Esophagus (tissue), 2 donors: ENCODE data around the gene KRT6A. TPM values are rescaled to one million over a fixed set of nuclear protein-coding genes. Genes with fewer than 3 reads are reported as not detected.
"Not testable (repeated sequence)": the region's sequence is repeated elsewhere in the genome, so short reads cannot be mapped to it uniquely, and the experiment has no call there.

Experiments used
- H3K27ac ChIP-seq, 2 donors: one replicate each; pipeline ENCODE4 v1.5.1; 2013; ENCODE audit warnings: low read depth in 2 of 2, mild to moderate bottlenecking in 2 of 2, inconsistent platforms in 1 of 2, low read length in 1 of 2, moderate library complexity in 1 of 2
- H3K27me3 ChIP-seq, 2 donors: one replicate each; pipeline ENCODE4 v1.6.1; 2013; ENCODE audit warnings: low read length in 2 of 2, control low read depth in 1 of 2, mild to moderate bottlenecking in 1 of 2; ENCODE audit not compliant: insufficient read depth in 2 of 2, control insufficient read depth in 1 of 2
- H3K36me3 ChIP-seq, 2 donors: one replicate each; pipeline ENCODE4 v1.6.1; 2013; ENCODE audit warnings: low read length in 1 of 2; ENCODE audit not compliant: control insufficient read depth in 2 of 2, insufficient read depth in 2 of 2
- H3K4me1 ChIP-seq, 2 donors: one replicate each; pipeline ENCODE4 v1.6.1; 2013; ENCODE audit warnings: low read length in 1 of 2; ENCODE audit not compliant: control insufficient read depth in 2 of 2, insufficient read depth in 2 of 2
- H3K4me3 ChIP-seq, 2 donors: one replicate each; pipeline ENCODE4 v1.5.1; 2013; ENCODE audit warnings: low read length in 2 of 2, mild to moderate bottlenecking in 2 of 2, low read depth in 1 of 2, moderate library complexity in 1 of 2
- H3K9me3 ChIP-seq, 2 donors: one replicate each; pipeline ENCODE4 v1.6.1; 2013; ENCODE audit warnings: mild to moderate bottlenecking in 2 of 2, low read depth in 1 of 2, low read length in 1 of 2, moderate library complexity in 1 of 2; ENCODE audit not compliant: control insufficient read depth in 2 of 2, insufficient read depth in 1 of 2
- WGBS, 2 donors: extraction: QIAGEN DNeasy Blood & Tissue Kit; methylation state at CpG; one replicate each; pipeline ENCODE4 v1.1.7; 2013; 5-methylcytosine and 5-hydroxymethylcytosine counted together
- polyA plus RNA-seq, 2 donors: library from polyadenylated mRNA; stranded (reverse); fragments of 200-250 nt; gene quantifications; one replicate each; pipeline ENCODE4 v1.2.3, GENCODE V29; 2013
- donor health status: healthy with polysubstance abuse.
- donor health status: Bipolar disorder and iron deficiency.

Gene KRT6A
- polyA plus RNA-seq, 2 donors = 945 to 7,628 TPM

DNA sequence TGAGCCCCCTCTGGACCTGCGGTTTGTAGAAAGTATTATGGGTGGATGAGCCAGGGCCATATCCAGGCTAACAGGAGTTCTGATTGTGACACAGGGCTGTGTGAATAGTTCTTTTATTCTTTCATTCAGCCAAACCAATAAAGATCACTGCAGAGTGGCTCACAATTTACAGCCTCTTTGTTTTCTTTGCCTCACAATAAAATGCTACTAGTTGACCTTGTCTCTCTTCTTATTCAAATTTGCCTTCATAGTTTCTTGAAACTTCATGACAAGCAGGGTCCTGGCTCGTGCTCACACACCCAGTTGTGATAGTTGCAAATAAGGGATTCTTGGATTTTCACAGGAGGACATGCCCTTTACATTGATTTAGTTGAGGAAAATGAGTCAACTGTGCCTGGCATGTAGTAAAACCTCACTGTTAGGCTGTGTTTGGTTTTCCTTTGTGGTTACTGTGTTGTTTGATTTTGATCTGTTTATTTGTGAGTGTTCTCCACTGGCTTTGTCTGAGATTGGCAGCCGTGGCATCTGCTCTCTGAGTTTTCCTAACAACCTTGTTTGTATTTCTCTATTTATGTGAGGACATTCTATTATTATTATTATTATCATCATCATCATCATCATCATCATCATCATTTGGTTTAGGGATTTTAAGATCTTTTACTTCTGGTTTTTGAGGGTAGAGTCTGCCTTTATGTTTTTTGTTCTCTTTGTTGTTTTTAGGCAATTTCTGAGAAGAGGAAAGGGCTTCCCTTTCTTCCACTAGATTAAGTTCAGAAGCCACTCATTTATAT lies 38.5 kb downstream of the KRT6A start:
- Histone ChIP-seq H3K36me3 (no peaks in the 10 kb centered on the region), H3K27me3 (no peaks in the 10 kb centered on the region), H3K4me3 (no peak overlapping the region), H3K9me3 (no peaks in the 10 kb centered on the region), H3K27ac (no peak overlapping the region), H3K4me1 (no peaks in the 10 kb centered on the region)
- 57 to 61% methylated on average over 3 of the region's 3 CpGs for WGBS, 2 donors

DNA sequence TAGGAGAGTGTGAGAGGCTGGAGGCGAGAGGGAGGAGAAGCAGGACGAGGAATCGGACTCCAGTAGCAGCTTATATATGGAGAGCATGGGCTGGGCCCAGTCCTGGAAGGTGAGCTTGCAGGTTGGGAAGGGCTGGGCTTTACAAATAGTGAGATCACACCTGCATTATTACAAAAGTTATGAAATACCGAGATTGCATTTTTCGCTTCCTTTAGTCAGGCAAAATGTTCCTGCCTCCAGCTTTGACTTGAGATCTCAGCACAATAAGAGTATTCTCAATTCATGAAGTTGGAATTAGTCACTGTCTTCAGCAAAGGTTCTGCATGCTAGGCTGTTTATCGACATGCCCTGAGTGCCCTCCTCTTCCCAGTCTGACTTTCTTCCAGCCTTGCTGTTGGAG lies 41.0 kb downstream of the KRT6A start, which contains the start of gene KRT6B:
Gene KRT6B, minus strand, starts transcription at position 46 of the 400 bp plus-strand sequence. CDS start 68 bp downstream, outside the sequence.
- no peak within 1 kb of the TSS for H3K4me3 ChIP-seq
- peaks cover 0 to 5% of the 10 kb centered on the region in 2 donors for H3K36me3 ChIP-seq
- H3K27ac ChIP-seq = peak within 1 kb of the TSS; percentile 61 to 65
- 57 to 72% methylated on average over 6 of the region's 6 CpGs for WGBS, 2 donors
- no peaks in the 10 kb centered on the region for H3K9me3 ChIP-seq
- no peaks in the 10 kb centered on the region for H3K4me1 ChIP-seq
- H3K27me3 ChIP-seq = no peaks in the 10 kb centered on the region

DNA sequence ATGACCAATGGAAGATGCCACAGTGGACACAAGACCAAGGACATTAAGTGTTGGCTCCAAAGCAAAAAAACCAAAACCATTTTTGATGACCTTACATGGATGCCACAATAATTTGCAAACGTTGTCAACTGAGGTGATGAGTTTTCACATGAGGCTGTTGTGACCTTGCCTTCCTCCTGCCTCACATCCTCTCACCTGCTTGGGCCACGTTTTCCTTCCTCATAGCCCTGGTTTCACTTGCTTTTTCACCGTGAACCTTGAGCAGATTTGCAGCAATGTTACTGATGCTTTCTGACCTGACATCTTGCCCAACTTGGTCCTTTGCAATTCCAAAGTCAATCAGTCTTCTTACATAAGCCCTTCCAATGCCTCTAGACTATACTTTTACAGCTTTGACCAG lies 44.8 kb downstream of the KRT6A start:
- H3K36me3 ChIP-seq = peaks cover 0 to 5% of the 10 kb centered on the region in 2 donors
- H3K27me3 ChIP-seq = no peaks in the 10 kb centered on the region
- no peaks in the 10 kb centered on the region for H3K9me3 ChIP-seq
- H3K4me3 ChIP-seq = no peak overlapping the region
- H3K27ac ChIP-seq = no peak overlapping the region
- peaks cover 0 to 3% of the 10 kb centered on the region in 2 donors for H3K4me1 ChIP-seq
- WGBS, 2 donors = 54 to 63% methylated on average over 3 of the region's 3 CpGs

DNA sequence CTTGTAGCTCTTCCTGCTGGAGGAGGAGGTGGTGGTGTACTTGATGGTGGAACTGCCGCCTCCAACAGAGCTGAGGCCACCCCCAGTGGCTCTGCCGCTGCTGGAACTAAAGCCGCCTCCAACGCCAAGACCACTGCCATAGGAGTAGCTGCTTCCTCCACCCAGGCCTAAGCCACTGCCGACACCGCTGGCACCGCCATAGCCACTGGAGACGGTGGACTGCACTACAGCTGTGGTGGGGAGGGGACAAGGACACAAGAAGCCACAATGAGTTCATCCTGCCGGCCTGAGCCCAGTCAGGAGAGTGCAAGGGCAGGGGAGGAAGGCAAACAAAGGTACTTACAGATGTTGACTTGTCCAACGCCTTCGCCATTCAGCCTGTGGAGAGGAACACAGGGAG lies 45.9 kb downstream of the KRT6A start:
- H3K9me3 ChIP-seq, H3K36me3 ChIP-seq, H3K27me3 ChIP-seq, H3K27ac ChIP-seq, H3K4me3 ChIP-seq, H3K4me1 ChIP-seq: not testable (repeated sequence)
- WGBS, 2 donors = 91 to 93% methylated on average over 11 of the region's 11 CpGs

DNA sequence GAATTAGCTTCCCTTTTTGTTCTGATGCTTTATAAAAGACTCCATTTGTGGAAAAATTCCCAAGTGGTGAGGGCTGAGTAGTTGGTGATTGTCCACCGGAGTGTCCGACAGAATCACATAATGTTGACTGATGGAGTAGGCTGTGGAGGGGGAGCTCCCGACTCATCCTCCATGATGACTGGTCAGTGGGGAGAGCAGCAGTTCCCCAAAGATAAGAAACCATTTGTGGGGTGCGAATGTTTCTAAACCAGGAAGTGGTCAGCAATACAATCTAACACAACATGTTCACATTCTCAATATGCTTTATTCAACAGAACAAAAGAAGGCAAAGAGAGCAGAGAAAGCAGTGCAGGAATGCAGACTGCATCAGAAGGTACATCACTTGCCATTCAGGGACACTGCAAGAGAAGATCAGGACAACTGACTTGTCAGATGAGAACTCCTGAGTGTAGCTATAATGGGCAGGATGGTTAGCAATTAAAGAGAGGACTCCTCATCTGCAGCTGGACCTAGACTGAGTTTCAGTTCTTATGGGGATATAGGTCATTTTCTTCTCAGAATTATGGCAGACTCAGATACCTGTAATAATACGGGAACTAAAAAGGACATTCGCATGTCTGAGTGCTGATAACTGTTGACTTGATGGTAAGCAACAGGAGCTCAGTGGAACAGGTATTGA lies 46.6 kb downstream of the KRT6A start:
- H3K27ac ChIP-seq = no peak overlapping the region
- H3K36me3 ChIP-seq = peaks cover 0 to 5% of the 10 kb centered on the region in 2 donors
- no peaks in the 10 kb centered on the region for H3K9me3 ChIP-seq
- H3K4me1 ChIP-seq = peaks cover 0 to 6% of the 10 kb centered on the region in 2 donors
- no peaks in the 10 kb centered on the region for H3K27me3 ChIP-seq
- no peak overlapping the region for H3K4me3 ChIP-seq
- WGBS, 2 donors = 82 to 86% methylated on average over 6 of the region's 6 CpGs

DNA sequence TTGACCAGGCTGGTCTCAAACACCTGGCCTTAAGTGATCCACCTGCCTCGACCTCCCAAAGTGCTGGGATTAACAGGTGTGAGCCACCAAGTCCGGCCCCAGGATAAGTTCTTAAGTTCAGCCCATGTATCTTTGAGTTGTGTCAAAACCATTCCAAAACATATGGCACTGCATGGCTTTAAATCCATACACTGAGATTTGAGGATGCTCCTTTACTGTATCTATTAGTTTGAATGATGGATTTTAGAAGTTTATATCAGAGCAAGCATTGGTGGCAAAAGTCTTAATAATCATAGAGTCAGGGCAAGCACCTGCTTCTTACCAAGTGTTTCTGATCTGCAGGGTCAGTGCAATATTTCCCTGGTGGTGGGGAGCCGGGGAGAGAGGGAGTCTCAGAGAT lies 47.2 kb downstream of the KRT6A start:
- Histone ChIP-seq H3K27me3 (no peaks in the 10 kb centered on the region), H3K4me3 (no peak overlapping the region), H3K9me3 (no peaks in the 10 kb centered on the region), H3K27ac (no peak overlapping the region), H3K4me1 (peaks cover 0 to 6% of the 10 kb centered on the region in 2 donors), H3K36me3 (peaks cover 0 to 5% of the 10 kb centered on the region in 2 donors)
- WGBS, 2 donors = 55 to 68% methylated on average over 3 of the region's 3 CpGs

DNA sequence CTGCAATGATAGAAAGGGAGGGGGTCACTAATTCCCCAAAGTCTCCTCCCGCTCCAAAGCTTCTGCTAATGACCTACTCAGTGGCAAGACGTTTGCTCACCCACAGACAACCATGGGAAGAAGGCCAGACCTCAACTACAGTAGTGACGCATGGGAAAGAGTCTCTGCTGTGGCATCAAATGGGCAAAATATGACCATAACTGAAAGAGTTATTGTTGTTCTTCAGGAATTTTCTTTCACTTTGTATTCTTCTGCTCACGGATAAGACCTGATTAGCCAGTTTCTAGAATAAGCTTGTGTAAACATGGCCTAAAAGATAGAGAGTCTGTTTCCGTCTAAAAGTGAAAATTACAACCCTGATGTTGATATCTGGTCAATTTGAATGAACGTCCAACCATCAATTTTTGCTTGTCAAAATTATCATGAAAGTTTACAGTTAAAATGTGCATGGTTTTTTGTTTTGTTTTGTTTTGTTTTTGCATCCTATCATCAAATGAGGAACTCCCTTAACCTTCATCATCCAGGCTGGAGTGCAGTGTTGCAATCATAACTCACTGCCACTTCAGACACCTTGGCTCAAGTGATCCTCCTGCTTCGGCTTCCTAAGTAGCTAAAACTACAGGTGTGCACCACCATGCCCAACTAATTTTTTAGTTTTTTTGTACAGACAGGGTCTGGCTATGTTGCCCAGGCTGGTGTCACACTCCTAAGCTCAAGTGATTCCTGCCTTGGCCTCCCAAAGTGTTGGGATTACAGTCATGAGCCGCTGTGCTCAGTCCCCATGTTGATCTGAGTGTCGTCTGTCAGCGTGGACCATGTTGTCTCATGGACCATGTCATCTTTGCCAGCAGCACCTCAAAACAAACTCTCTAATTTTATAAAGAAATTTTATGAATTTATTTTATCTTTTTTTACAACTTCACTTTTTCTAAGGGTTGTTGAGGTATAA lies 48.1 kb downstream of the KRT6A start:
- H3K4me3 ChIP-seq = no peak overlapping the region
- H3K4me1 ChIP-seq = peaks cover 0 to 11% of the 10 kb centered on the region in 2 donors
- no peaks in the 10 kb centered on the region for H3K27me3 ChIP-seq
- H3K27ac ChIP-seq = peak overlapping the region; percentile 23 to 50
- H3K36me3 ChIP-seq = peaks cover 0 to 5% of the 10 kb centered on the region in 2 donors
- H3K9me3 ChIP-seq = no peaks in the 10 kb centered on the region
- 53 to 58% methylated on average over 10 of the region's 10 CpGs for WGBS, 2 donors

DNA sequence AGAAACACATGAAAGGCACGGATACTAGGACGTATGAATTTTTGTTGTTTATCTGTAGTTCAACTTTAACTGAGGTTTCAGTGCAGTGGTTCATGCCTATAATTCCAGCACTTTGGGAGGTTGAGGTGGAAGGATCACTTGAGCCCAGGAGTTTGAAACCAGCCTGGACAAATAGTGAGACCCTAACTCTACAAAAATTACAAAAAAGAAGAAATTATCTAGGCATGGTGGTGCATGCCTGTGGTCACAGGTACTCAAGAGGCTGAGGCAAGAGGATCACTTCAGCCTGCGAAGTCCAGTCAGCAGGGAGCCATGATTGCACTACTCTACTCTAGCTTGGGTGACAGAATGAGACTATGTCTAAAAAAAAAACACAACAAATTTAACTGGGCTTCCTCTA lies 49.1 kb downstream of the KRT6A start:
- Histone ChIP-seq H3K27me3 (no peaks in the 10 kb centered on the region), H3K9me3 (no peaks in the 10 kb centered on the region), H3K4me3 (no peak overlapping the region), H3K36me3 (peaks cover 0 to 5% of the 10 kb centered on the region in 2 donors), H3K27ac (peak overlapping the region in 1 of 2 donors; percentile 34), H3K4me1 (peaks cover 4 to 17% of the 10 kb centered on the region in 2 donors)
- 86 to 94% methylated on average over 3 of the region's 3 CpGs for whole genome bisulfite sequencing, 2 donors

DNA sequence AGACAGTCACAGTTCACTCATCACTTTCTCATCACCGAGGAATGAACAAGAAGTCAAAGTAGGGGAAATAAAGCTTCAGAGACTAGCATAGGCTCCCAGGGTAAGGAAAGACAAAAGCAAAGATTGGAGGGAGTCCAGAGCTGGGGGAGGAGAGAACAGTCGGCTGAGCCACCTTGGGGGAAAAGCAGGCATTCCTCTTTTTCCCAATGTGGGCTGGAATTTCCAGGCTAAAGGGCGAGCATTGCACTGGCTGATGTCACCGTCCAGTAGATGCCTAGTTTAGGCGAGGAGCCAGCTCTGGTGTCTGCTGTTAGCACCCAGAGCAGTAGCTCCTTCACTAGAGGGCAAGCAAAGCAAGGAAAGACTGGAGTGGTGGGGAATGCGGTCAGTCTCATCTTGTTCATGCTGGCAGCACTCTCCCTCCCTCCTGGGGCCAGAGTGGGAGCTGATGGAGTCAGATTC lies 50.4 kb downstream of the KRT6A start:
- no peaks in the 10 kb centered on the region for H3K9me3 ChIP-seq
- H3K4me3 ChIP-seq = no peak overlapping the region
- peaks cover 4 to 20% of the 10 kb centered on the region in 2 donors for H3K4me1 ChIP-seq
- no peaks in the 10 kb centered on the region for H3K36me3 ChIP-seq
- H3K27ac ChIP-seq = no peak overlapping the region
- no peaks in the 10 kb centered on the region for H3K27me3 ChIP-seq
- 39 to 44% methylated on average over 6 of the region's 6 CpGs for WGBS, 2 donors
